PFSK-1 (cell line): ENCODE data around the gene SETBP1.

ENCODE experiments used
- FOXP2 ChIP-seq: optimal IDR thresholded peaks from 2 replicates; pipeline ENCODE3; 2011; ENCODE audit warnings: borderline replicate concordance, control low read depth, inconsistent platforms; ENCODE audit not compliant: insufficient read depth; ENCODE audit errors: extremely low read length, extremely low read depth
- POLR2AphosphoS5 ChIP-seq: IDR thresholded peaks from 2 replicates; pipeline ENCODE4 v1.6.1; 2012; ENCODE audit warnings: low read depth, mild to moderate bottlenecking, control low read depth, low read length, moderate library complexity
- REST ChIP-seq, 2 experiments: IDR thresholded peaks; 2 replicates each; pipeline versions ENCODE4 v1.6.1 to v1.8.0; 2011 to 2012; ENCODE audit warnings: low read depth in 2 of 2, low read length in 2 of 2, control low read depth in 1 of 2, inconsistent platforms in 1 of 2, mild to moderate bottlenecking in 1 of 2, moderate library complexity in 1 of 2; ENCODE audit not compliant: insufficient read depth in 1 of 2
- SIN3A ChIP-seq: IDR thresholded peaks from 2 replicates; pipeline ENCODE4 v1.6.1; 2012; ENCODE audit warnings: mild to moderate bottlenecking, low read length, moderate library complexity, borderline replicate concordance; ENCODE audit not compliant: insufficient read depth
- TAF1 ChIP-seq: IDR thresholded peaks from 2 replicates; pipeline ENCODE4 v1.6.1; 2012; ENCODE audit warnings: low read length, control low read depth, borderline replicate concordance; ENCODE audit not compliant: insufficient read depth

The SETBP1 gene

GRCh38 chr18:44895176-44895798, 214.6 kb downstream of the SETBP1 start:
- TF ChIP-seq FOXP2 (no peak), TAF1 (no peak), REST (IDR thresholded peaks at IDR 0.05; ENCODE audit: insufficient read depth in 1 of 2, low read depth in 2 of 2, low read length in 2 of 2) (no peak), POLR2AphosphoS5 (no peak), SIN3A (no peak)

- no peak for TF ChIP-seq SIN3A
- no peak for TF ChIP-seq POLR2AphosphoS5
- no peak for TF ChIP-seq TAF1
- no peak for TF ChIP-seq FOXP2
- TF ChIP-seq REST (IDR thresholded peaks at IDR 0.05; ENCODE audit: insufficient read depth in 1 of 2, low read depth in 2 of 2, low read length in 2 of 2) = no peak
These were observed 216.2 kb downstream of the SETBP1 start for GRCh38 chr18:44896846-44897245.

GRCh38 chr18:44897411-44897810, 216.7 kb downstream of the SETBP1 start:
- TF ChIP-seq POLR2AphosphoS5 = no peak
- TF ChIP-seq SIN3A = no peak

GRCh38 chr18:44897816-44898215, 217.1 kb downstream of the SETBP1 start:
- TF ChIP-seq FOXP2 (no peak), TAF1 (no peak), SIN3A (no peak), REST (IDR thresholded peaks at IDR 0.05; ENCODE audit: insufficient read depth in 1 of 2, low read depth in 2 of 2, low read length in 2 of 2) (no peak)

- no peak for TF ChIP-seq POLR2AphosphoS5
- TF ChIP-seq SIN3A = no peak
- TF ChIP-seq REST (IDR thresholded peaks at IDR 0.05; ENCODE audit: insufficient read depth in 1 of 2, low read depth in 2 of 2, low read length in 2 of 2) = no peak
- no peak for TF ChIP-seq TAF1
- TF ChIP-seq FOXP2 = no peak
These were observed 217.8 kb downstream of the SETBP1 start for GRCh38 chr18:44898498-44898897.
